Left ventricle myocardium inferior (tissue), 1 donor: Measurements from ENCODE around the gene SLC27A5. TPM values are rescaled to one million over a fixed set of nuclear protein-coding genes. Genes with fewer than 3 reads are reported as not detected.
"Not testable (repeated sequence)": the region's sequence is repeated elsewhere in the genome, so short reads cannot be mapped to it uniquely, and the experiment has no call there.

Source experiments
- DNase-seq: peaks from one replicate; pipeline ENCODE4 v3.0.0-alpha.2; 2020
- H3K27ac ChIP-seq: fragments of 200-600 bp; replicated peaks from 2 replicates; pipeline ENCODE4 v1.8.0; 2021
- H3K27me3 ChIP-seq: fragments of 200-600 bp; 2 replicates; pipeline ENCODE4 v1.8.0; 2021; ENCODE audit warnings: low read depth
- H3K36me3 ChIP-seq: fragments of 200-600 bp; 2 replicates; pipeline ENCODE4 v1.8.0; 2021
- H3K4me1 ChIP-seq: fragments of 200-600 bp; 2 replicates; pipeline ENCODE4 v1.8.0; 2021
- H3K4me3 ChIP-seq: fragments of 200-600 bp; 2 replicates; pipeline ENCODE4 v1.8.0; 2021; ENCODE audit warnings: mild to moderate bottlenecking, moderate library complexity
- H3K9me3 ChIP-seq: fragments of 200-600 bp; replicated peaks from 2 replicates; pipeline ENCODE4 v1.8.0; 2021
- intact Hi-C: fragments of 100-400 bp; cut with micrococcal nuclease; formaldehyde crosslinking; loops from one replicate; pipeline ENCODE4 v1.11.0; 2022
- total RNA-seq: library from RNA; stranded (reverse); fragmentation: NEBNext Ultra II Directional; extraction: Animal tissue kit (Norgen Biotek cat#: 25700); gene quantifications from one replicate; pipeline ENCODE4 v1.2.1, GENCODE V29; 2021
- TF ChIP-seq, protein P1 (sequence below): fragments of 200-600 bp; IDR thresholded peaks from 2 replicates; pipeline ENCODE4 v1.8.0; 2021; ENCODE audit warnings: antibody characterized with exemption, mild to moderate bottlenecking, borderline replicate concordance
- donor health status: DM: no; HTN: yes; CAD: no; lungs with severe emphysema.

SLC27A5 gene
- total RNA-seq, 1 donor from 2014 or later = 4.1 TPM

DNA sequence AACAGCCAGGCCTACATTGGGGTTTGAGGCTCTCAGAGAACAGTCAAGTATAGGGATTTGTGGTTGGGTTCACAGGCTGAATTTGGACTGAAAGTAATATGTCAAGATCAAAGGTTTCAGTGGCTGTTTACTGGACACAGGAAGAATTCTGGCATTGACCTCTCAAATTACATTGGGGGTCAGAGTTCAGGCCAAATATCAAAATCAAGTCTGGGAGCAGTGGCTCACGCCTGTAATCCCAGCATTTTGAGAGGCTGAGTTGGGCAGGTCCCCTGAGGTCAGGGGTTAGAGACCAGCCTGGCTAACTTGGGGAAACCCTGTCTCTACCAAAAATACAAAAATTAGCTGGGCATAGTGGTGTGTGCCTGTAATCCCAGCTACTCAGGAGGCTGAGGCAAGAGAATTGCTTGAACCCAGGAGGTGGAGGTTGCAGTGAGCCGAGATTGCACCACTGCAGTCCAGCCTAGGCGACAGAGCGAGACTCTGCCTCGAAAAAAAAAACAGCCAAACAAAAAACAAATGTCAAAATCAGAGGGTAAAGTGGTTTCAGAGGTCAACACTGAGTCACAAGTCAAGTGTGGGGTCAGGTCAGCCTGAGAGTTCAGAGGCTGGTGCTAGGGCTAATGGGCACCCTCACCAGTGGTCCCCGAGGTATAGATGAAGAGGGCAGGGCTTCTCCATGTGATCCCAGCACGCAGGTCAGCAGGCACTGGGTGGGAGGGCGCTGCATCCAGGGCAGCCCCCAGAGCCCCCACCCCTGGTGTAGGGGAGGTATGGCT lies 1.5 kb downstream of the SLC27A5 start:
- H3K27ac ChIP-seq = no peak overlapping the region
- H3K4me3 ChIP-seq = no peak overlapping the region
- H3K4me1 ChIP-seq = peaks cover 20% of the 10 kb centered on the region
- TF ChIP-seq, protein P1, sequence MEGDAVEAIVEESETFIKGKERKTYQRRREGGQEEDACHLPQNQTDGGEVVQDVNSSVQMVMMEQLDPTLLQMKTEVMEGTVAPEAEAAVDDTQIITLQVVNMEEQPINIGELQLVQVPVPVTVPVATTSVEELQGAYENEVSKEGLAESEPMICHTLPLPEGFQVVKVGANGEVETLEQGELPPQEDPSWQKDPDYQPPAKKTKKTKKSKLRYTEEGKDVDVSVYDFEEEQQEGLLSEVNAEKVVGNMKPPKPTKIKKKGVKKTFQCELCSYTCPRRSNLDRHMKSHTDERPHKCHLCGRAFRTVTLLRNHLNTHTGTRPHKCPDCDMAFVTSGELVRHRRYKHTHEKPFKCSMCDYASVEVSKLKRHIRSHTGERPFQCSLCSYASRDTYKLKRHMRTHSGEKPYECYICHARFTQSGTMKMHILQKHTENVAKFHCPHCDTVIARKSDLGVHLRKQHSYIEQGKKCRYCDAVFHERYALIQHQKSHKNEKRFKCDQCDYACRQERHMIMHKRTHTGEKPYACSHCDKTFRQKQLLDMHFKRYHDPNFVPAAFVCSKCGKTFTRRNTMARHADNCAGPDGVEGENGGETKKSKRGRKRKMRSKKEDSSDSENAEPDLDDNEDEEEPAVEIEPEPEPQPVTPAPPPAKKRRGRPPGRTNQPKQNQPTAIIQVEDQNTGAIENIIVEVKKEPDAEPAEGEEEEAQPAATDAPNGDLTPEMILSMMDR = no peak
- H3K36me3 ChIP-seq = peaks cover under 1% of the 10 kb centered on the region
- H3K27me3 ChIP-seq = no peaks in the 10 kb centered on the region
- intact Hi-C loops = no loop called here
- no peak for DNase-seq
- H3K9me3 ChIP-seq = peaks cover 5% of the 10 kb centered on the region

DNA sequence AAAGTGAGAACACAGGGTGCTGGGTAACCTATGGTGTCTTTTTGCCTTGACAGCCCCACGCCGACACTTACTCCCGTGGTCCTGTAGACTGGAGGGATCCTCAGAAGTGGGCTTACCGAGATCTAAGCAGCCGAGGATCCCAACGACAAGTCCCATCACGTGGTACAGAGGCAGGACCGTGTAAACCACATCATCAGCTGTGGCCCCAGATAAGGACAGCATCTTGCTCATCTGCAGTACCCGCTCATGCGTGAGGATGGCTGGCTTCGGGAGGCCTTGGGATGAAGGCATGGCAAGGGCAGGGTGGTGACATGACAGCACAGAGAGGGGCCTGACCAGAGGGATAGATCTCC lies 2.1 kb downstream of the SLC27A5 start:
- H3K27me3 ChIP-seq = no peaks in the 10 kb centered on the region
- intact Hi-C loops = no loop called here
- H3K36me3 ChIP-seq = no peaks in the 10 kb centered on the region
- TF ChIP-seq, protein P1 = no peak
- H3K27ac ChIP-seq = no peak overlapping the region
- peaks cover 5% of the 10 kb centered on the region for H3K9me3 ChIP-seq
- peaks cover 14% of the 10 kb centered on the region for H3K4me1 ChIP-seq
- H3K4me3 ChIP-seq = no peak overlapping the region
- DNase-seq = no peak

DNA sequence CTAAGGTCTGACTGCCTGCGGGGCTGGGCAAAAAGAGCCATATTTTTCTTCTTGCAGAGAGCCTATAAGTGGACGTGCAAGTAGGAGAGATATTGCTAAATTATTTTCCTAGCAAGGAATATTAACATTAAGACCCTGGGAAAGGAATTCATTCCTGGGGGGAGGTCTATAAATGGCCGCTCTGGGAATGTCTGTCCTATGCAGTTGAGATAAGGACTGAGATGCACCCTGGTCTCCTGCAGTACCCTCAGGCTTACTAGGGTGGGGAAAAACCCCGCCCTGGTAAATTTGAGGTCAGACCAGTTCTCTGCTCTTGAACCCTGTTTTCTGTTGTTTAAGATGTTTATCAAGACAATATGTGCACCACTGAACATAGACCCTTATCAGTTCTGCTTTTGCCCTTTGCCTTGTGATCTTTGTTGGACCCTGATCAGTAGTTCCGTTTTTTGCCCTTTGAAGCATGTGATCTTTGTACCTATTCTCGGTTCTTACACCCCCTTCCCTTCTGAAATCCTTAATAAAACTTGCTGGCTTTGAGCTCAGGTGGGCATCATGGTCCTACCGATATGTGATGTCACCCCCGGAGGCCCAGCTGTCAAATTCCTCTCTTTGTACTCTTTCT lies 4.1 kb downstream of the SLC27A5 start:
- DNase-seq, H3K4me1 ChIP-seq, H3K27ac ChIP-seq, H3K9me3 ChIP-seq, H3K27me3 ChIP-seq, H3K36me3 ChIP-seq, intact Hi-C loops, H3K4me3 ChIP-seq: not testable (repeated sequence)

DNA sequence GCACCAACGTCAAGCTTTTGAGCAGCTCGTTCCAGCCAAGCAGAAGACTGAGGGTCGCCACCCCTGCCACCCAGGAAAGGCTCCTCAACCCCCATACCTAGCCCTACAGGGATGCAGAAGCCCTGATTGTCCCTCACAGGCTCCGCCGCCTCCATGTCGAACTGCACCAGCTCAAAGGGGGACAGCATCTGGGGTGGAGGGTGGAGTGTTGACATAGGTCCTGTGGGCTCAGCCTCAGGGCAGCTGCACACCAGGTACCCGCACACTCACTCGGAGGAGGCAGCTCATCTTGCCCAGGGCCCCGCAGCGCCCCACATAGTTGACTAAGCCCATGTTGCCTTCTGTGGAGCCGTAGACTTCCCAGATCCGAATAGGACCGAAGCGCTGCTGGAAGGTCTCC lies 11.6 kb downstream of the SLC27A5 start:
- peak overlapping the region; percentile 70 for H3K4me3 ChIP-seq
- TF ChIP-seq, protein P1 = no peak
- peak overlapping the region; percentile 82 for H3K27ac ChIP-seq
- no peaks in the 10 kb centered on the region for H3K27me3 ChIP-seq
- no peaks in the 10 kb centered on the region for H3K36me3 ChIP-seq
- no peaks in the 10 kb centered on the region for H3K9me3 ChIP-seq
- no peak for DNase-seq
- H3K4me1 ChIP-seq = peaks cover 26% of the 10 kb centered on the region
- intact Hi-C loops = no loop called here

DNA sequence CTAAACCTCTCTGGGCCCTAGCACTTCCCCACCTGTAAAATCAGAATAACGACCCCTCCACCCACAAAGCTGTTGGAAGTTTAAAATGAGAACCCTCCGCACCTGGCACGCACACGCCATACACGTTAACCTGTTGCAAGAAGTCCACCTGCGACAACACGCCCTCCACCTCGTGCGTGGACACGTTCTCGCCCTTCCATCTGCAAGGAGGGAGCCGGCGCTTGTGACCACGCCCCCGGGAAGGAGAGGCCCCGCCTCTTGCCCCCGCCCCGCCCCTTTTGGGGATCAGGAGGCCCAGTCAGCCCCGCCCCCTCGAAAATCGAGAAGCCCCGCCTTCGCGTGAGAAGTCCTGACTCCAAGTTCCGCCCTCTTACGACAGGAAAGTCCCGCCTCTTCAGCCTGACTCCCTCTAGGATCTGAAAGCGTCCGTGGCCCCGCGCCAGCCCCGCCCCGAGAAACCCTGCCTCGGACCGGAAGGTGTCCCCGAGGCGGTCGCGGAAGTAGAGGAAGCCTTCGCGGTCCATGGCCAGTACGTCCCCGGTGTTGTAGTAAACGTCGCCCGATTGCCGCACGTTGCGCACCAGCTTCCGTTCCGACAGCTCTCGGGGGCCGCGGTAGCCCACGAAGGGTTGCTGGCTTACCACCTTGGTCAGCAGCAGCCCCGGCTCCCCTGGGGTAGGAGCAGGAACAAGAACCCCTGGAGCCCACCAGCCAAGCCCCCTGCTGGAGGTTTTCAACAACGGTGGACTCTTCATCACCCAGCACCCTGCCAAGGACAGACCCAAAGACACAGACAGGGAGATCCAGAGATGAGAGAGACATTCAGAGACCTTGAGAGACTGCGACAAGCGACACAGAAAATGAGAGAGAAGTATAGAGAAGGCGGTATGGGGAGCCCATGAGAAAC lies 12.5 kb downstream of the SLC27A5 start:
- no peaks in the 10 kb centered on the region for H3K36me3 ChIP-seq
- TF ChIP-seq, protein P1 = peak; percentile 45
- DNase-seq = peak; percentile 100
- H3K4me3 ChIP-seq = peak overlapping the region; percentile 70
- H3K9me3 ChIP-seq = no peaks in the 10 kb centered on the region
- H3K27ac ChIP-seq = peak overlapping the region; percentile 82
- H3K4me1 ChIP-seq = peaks cover 26% of the 10 kb centered on the region
- H3K27me3 ChIP-seq = no peaks in the 10 kb centered on the region
- intact Hi-C loops = no loop called here
